Measurements from ENCODE around the gene EXOC2. TPM values are rescaled to one million over a fixed set of nuclear protein-coding genes. Genes with fewer than 3 reads are reported as not detected.

Gene EXOC2
- total and polyA plus RNA-seq, 2 of the 13 experiments (the other 11 are each of a cell fraction or from before 2014, with no cell fraction given): 12.6 to 22.9 TPM

- no peak overlapping the region for H3K4me2 ChIP-seq (ENCODE audit: low read depth, low read length)
- no peaks in the 10 kb centered on the region for H3K79me2 ChIP-seq (ENCODE audit: insufficient read depth, low read length)
- DNase-seq (ENCODE audit: low spot score) (no peak), FAIRE-seq (no peak), ATAC-seq (no peak)
- no peak overlapping the region for H2AFZ ChIP-seq (ENCODE audit: low read length)
- in situ Hi-C loops (cut with HindIII; ENCODE audit: extremely low pct_ligation_motif_present, low pct_unique_long_range_greater_than_20kb): no loop called here
- H4K20me1 ChIP-seq (ENCODE audit: insufficient read depth, low read length): no peaks in the 10 kb centered on the region
- H3K4me1 ChIP-seq (ENCODE audit: insufficient read depth, low read length): no peaks in the 10 kb centered on the region
- BruUV-seq (replicated peaks): no TSS peak
- ChIA-PET POLR2A (no interaction called here), CTCF (ENCODE audit: low intra/inter-chr PET ratio, low total read pairs) (no interaction called here)
- intact Hi-C loops (cut with micrococcal nuclease; ENCODE audit: unreplicated experiment): no loop called here
- H3K9me3 ChIP-seq (ENCODE audit: low read length): no peaks in the 10 kb centered on the region
- no peak overlapping the region for H3K9ac ChIP-seq (ENCODE audit: insufficient read depth, low read depth, low read length)
- no peak overlapping the region for H3K27ac ChIP-seq (ENCODE audit: extremely low read length, insufficient read depth, low read length)
- H3K4me3 ChIP-seq (replicated peaks in 1 of 3; ENCODE audit: insufficient read depth in 1 of 3, low read depth in 2 of 3, low read length in 3 of 3): no peak overlapping the region
- TF ChIP-seq PAF1 (CRISPR knock-in tag; IDR thresholded peaks at IDR 0.05): no peak
- TF ChIP-seq ATF2 (CRISPR knock-in tag; IDR thresholded peaks at IDR 0.05): no peak
- no peak for TF ChIP-seq ZNF260 (CRISPR knock-in tag; IDR thresholded peaks at IDR 0.05; ENCODE audit: borderline replicate concordance, low read depth)
- no peak for TF ChIP-seq ZSCAN22 (CRISPR knock-in tag; IDR thresholded peaks at IDR 0.05)
- TF ChIP-seq ADNP (CRISPR knock-in tag; IDR thresholded peaks at IDR 0.05): no peak
- TF ChIP-seq HMG20B (CRISPR knock-in tag; conservative IDR thresholded peaks at IDR 0.05): no peak
- TF ChIP-seq GABPA (IDR thresholded peaks at IDR 0.05; ENCODE audit: low read depth, low read length): no peak
- no peak for TF ChIP-seq GABPA (CRISPR knock-in tag; IDR thresholded peaks at IDR 0.05; ENCODE audit: low read depth)
- TF ChIP-seq KDM1A (CRISPR knock-in tag; IDR thresholded peaks at IDR 0.05): no peak
- TF ChIP-seq FOXO4 (CRISPR knock-in tag; conservative IDR thresholded peaks at IDR 0.05): no peak
- TF ChIP-seq PITX1 (CRISPR knock-in tag; IDR thresholded peaks at IDR 0.05): no peak
- no peak for TF ChIP-seq ZFP62 (CRISPR knock-in tag; IDR thresholded peaks at IDR 0.05)
- H3K36me3 ChIP-seq (replicated peaks in 1 of 2; ENCODE audit: control insufficient read depth in 1 of 2, insufficient read depth in 2 of 2, low read length in 2 of 2): peaks cover 3 to 10% of the 10 kb centered on the region in 2 experiments; a peak in 4 of 5 replicates
- WGBS (ENCODE audit: low lambda C conversion rate): 85% methylated on average over 6 of the region's 6 CpGs
- H3K27me3 ChIP-seq (ENCODE audit: control insufficient read depth in 1 of 2, insufficient read depth in 2 of 2, low read length in 2 of 2): no peaks in the 10 kb centered on the region
These were observed 199.1 kb downstream of the EXOC2 start for GRCh38 chr6:493840-494239.

Data from HepG2 (cell line).